ENCODE measurements around the gene VGLL3. TPM values are rescaled to one million over a fixed set of nuclear protein-coding genes. Genes with fewer than 3 reads are reported as not detected.

The VGLL3 gene
- polyA plus RNA-seq (2011; rRNA removed), result 59.3 and 98.8 TPM in 2 replicates
- polyA minus RNA-seq (2011; rRNA and poly(A)+ RNA removed), result 124 and 226 TPM in 2 replicates

- ChIA-PET POLR2A (interaction anchor here (0.6 kb wide), 1 partner anchor 98 kb away, joined by 4 read pairs; no protein-coding TSS in a partner anchor), CTCF (interaction anchor here (0.9 to 3.5 kb wide), 6 partner anchors 92 to 218 kb away, joined by 3 to 19 read pairs (median 3); no protein-coding TSS in a partner anchor)
- TF ChIP-seq CTCF (IDR thresholded peaks at IDR 0.05; ENCODE audit: insufficient read depth, low read depth, low read length), result peak; percentile 58
- Histone ChIP-seq H3K27me3 (ENCODE audit: control insufficient read depth, insufficient read depth, low read length) (no peaks in the 10 kb centered on the region), H3K36me3 (ENCODE audit: control insufficient read depth, insufficient read depth, low read length) (no peaks in the 10 kb centered on the region), H3K4me3 (ENCODE audit: low read depth, low read length) (peak within 1 kb of the TSS; percentile 88)
- peak; percentile 43 for DNase-seq (ENCODE audit: low read depth)
Measured at GRCh38 chr3:86990734-86991481, at the start of gene VGLL3. Gene VGLL3, minus strand, starts transcription at chr3:86991149. Its CDS starts 406 bp downstream, at chr3:86990743.

- ChIA-PET POLR2A (no interaction called here), CTCF (no interaction called here)
- no peak for DNase-seq (ENCODE audit: low read depth)
- H3K36me3 ChIP-seq (ENCODE audit: control insufficient read depth, insufficient read depth, low read length), result no peaks in the 10 kb centered on the region
- no peak overlapping the region for H3K4me3 ChIP-seq (ENCODE audit: low read depth, low read length)
- H3K27me3 ChIP-seq (ENCODE audit: control insufficient read depth, insufficient read depth, low read length), result no peaks in the 10 kb centered on the region
- no peak for TF ChIP-seq CTCF (IDR thresholded peaks at IDR 0.05; ENCODE audit: insufficient read depth, low read depth, low read length)
Measured at GRCh38 chr3:87037652-87038051, 46.7 kb upstream of the VGLL3 start.

GRCh38 chr3:87036671-87037070 lies 45.7 kb upstream of the VGLL3 start:
- no peak for DNase-seq (ENCODE audit: low read depth)
- Histone ChIP-seq H3K36me3 (ENCODE audit: control insufficient read depth, insufficient read depth, low read length) (no peaks in the 10 kb centered on the region), H3K27me3 (ENCODE audit: control insufficient read depth, insufficient read depth, low read length) (no peaks in the 10 kb centered on the region), H3K4me3 (ENCODE audit: low read depth, low read length) (no peak overlapping the region)
- POLR2A ChIA-PET, result no interaction called here
- TF ChIP-seq CTCF (IDR thresholded peaks at IDR 0.05; ENCODE audit: insufficient read depth, low read depth, low read length), result no peak
- CTCF ChIA-PET, result no interaction called here

GRCh38 chr3:87035339-87035738 lies 44.4 kb upstream of the VGLL3 start:
- CTCF ChIA-PET, result no interaction called here
- TF ChIP-seq CTCF (IDR thresholded peaks at IDR 0.05; ENCODE audit: insufficient read depth, low read depth, low read length), result no peak
- H3K27me3 ChIP-seq (ENCODE audit: control insufficient read depth, insufficient read depth, low read length), result no peaks in the 10 kb centered on the region
- DNase-seq (ENCODE audit: low read depth), result no peak
- no peaks in the 10 kb centered on the region for H3K36me3 ChIP-seq (ENCODE audit: control insufficient read depth, insufficient read depth, low read length)
- H3K4me3 ChIP-seq (ENCODE audit: low read depth, low read length), result no peak overlapping the region
- POLR2A ChIA-PET, result no interaction called here

GRCh38 chr3:87033205-87033604 lies 42.3 kb upstream of the VGLL3 start:
- no peak for TF ChIP-seq CTCF (IDR thresholded peaks at IDR 0.05; ENCODE audit: insufficient read depth, low read depth, low read length)
- no peak for DNase-seq (ENCODE audit: low read depth)
- ChIA-PET CTCF (no interaction called here), POLR2A (no interaction called here)
- H3K4me3 ChIP-seq (ENCODE audit: low read depth, low read length), result no peak overlapping the region
- no peaks in the 10 kb centered on the region for H3K36me3 ChIP-seq (ENCODE audit: control insufficient read depth, insufficient read depth, low read length)
- H3K27me3 ChIP-seq (ENCODE audit: control insufficient read depth, insufficient read depth, low read length), result no peaks in the 10 kb centered on the region
